Raji (cell line): ENCODE measurements around the gene EIF4G2.
A peak's percentile ranks its signal among the peaks of the same experiment; 100 is the strongest.

Source experiments
- POLR2A ChIP-seq: IDR thresholded peaks from 2 replicates; pipeline ENCODE4 v1.6.1; 2011; ENCODE audit warnings: low read depth, low read length, control low read depth; ENCODE audit not compliant: insufficient read depth

EIF4G2 gene

GRCh38 chr11:10808553-10809372 lies at the start of gene EIF4G2:
Gene EIF4G2 (minus strand): TSS chr11:10808926.
- peak; percentile 100 for TF ChIP-seq POLR2A

DNA sequence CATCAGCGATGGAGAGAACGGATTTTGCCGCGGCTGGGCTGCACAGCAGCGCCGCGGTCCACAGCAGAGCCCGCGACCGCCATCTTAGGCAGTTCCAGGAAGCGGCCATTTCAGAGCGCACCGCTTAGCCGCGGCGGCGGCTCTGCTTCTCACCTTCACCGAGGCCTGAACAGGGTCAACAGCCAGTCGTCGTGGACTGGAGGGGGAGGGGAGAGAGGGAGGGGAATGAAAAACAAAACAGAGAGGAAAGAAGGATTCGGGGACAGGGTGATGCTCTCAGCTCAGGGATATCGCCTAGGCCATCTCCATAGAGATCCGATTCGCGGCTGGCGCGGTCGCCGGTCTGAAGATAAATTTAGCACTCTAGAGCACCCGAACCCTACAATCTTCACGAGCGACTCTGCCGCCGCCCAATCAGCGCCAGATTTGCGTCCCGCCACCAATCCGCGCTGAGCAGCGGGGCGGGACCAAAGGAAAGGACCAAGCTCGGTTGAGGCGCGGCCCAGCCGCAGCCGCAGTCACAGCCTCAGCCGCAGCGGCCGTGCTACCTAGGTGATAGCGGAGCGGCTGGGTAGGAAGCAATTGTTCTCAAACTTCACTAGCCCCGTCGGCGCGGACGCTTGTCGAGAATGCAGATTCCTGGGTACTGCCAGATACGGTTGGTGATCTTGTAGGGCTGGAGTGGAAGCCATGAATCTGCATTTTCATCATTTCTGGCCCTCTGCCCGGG lies 49.1 kb upstream of the EIF4G2 start, which contains the start of gene ZBED5:
Gene ZBED5 (minus strand): TSS at position 345 of the 730 bp plus-strand sequence. CDS start 3,108 bp downstream, outside the sequence.
- peak; percentile 94 for TF ChIP-seq POLR2A

DNA sequence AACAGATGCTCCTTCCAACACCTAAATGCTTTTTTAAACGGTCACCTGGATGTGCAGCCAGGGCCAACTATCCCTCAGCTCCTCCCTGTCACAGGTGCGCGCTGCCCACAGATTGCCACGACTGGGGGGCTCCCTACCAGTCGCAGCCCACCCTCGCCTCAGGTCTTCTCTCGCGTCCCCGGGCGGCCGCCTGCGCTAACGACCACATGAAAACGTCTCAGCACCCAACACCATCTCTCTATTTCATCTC lies 48.7 kb upstream of the EIF4G2 start:
- no peak for TF ChIP-seq POLR2A

DNA sequence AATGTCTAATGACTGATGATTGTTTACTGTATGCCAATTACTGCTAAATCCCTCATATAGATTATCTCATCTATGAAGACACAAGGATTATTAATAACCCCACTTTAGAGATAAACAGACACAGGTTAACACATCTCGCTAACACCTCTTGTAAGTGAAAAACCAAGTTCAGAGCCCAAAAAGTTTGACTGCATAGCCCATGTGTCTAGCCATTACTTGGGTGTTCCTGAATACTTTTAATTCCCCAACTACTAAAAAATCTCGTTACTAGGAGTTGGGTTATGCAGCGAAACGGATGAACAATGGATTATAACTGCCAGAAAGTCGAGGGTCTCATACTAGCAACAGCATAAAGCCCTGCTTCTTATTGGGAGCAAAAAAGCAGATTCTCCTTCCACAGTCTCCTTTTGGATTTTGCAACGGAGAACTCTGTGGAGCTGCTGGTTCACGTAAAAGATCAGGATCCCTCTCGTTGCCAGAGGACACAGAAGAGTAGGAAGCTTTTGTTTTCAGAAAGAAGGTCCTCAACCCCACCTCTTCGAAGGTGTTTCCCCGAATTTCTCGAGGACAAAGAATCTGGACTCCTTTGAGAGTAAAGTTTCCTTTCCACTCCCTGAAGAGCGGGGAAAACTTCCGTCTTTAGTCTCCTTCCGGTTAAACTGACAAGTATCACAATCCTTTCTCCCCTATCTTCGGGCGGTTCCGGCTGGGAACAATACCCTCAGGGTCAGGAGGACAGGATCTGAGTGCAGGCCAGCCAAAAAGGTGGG lies 48.1 kb upstream of the EIF4G2 start:
- TF ChIP-seq POLR2A: no peak

- TF ChIP-seq POLR2A: no peak
Observed at GRCh38 chr11:10855295-10855694, 46.6 kb upstream of the EIF4G2 start.

DNA sequence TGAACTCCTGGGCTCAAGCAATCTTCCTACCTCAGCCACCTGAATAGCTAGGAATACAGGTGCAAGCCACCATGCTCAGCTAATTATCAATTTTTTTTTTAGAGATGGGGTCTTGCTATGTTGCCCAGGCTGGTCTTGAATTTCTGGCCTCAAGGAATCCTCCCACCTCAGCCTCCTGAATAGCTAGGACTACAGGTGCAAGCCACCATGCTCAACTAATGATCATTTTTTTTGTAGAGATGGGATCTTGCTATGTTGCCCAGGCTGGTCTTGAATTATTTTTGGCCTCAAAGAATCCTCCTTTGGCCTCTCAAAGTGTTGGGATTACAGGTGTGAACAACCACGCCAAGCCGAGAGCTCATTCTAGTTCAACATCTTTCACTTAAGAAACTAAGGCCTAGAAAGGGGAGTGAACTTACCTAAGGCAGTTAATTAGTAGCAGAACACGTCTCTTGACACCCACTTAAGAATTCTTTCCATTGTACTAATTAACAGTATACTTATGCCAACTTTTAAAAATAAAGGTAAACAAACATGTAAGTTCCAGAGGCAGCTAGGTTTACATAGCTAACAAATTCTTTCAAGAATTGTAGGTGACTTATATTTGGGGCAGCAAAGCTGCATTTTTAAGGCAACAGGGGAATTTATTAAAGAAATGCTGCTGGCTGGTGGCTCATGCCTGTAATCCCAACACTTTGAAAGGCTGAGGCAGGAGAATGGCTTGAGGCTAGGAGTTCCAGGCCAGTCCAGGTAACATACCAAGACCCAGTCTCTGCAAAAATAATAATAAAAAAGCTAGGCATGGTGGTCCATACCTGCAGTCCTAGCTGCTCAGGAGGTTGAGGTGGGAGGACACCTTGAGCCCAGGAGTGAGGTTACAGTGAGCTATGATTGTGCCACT lies 39.5 kb upstream of the EIF4G2 start:
- no peak for TF ChIP-seq POLR2A

DNA sequence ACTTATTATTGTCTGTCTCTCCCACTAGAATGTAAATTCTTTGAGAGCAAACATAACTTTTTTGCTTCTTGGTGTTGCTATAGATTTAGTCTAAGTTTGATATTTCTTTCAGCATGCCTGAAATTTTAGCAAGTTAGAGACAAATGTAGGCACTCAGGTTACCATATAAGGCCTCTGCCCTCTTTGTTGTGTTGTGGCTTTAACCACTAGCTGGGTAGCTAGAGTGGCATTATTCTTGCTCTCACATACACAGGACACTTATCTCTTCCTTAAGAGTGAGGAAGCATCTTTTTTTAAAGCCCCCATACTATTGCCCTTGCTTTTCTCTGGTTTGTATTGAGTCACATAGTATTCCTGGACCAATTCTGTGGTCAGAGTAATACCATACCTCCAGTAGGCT lies 37.9 kb upstream of the EIF4G2 start:
- no peak for TF ChIP-seq POLR2A

- TF ChIP-seq POLR2A: no peak
Observed at GRCh38 chr11:10845589-10845988, 36.9 kb upstream of the EIF4G2 start.

GRCh38 chr11:10844796-10845195 lies 36.1 kb upstream of the EIF4G2 start:
- no peak for TF ChIP-seq POLR2A

DNA sequence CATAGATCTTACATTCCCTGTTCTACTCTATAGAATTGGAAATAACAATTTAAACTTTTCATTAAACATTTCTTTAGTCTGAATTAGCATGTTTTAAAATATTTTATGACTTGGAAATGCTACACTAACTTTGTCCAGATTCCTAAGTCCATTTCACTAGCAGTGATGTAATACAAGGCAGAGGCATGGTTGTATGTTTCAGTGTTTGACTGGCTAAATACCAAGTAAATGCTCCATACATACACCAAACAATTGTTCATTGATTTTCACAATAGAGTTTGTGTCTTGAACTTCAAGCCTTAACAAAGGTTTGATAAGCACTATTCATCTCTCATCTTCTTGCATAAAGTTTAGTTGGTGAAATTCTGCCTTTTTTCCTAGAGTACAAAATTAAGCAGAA lies 35.6 kb upstream of the EIF4G2 start:
- no peak for TF ChIP-seq POLR2A

GRCh38 chr11:10838881-10839280 lies 30.2 kb upstream of the EIF4G2 start:
- no peak for TF ChIP-seq POLR2A

DNA sequence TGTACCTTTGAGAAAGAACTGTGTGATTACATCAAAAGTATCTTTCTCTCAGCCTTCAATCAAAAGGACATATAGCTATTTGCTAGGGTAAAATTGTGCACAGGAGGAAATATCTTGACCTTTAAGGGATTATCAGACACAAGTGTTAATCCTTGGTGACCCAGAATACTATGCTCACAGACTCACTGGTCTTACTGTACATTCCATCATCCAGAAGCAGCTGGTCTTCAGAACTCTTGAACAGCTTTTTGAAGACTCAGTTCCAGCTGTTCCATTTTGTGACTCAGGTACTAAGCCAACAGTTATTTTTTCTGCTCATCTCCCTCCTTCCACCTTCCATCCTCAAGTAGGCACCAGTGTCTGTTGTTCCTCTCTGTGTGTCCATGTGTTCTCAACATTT lies 29.4 kb upstream of the EIF4G2 start:
- TF ChIP-seq POLR2A: no peak

GRCh38 chr11:10829139-10829538 lies 20.4 kb upstream of the EIF4G2 start:
- no peak for TF ChIP-seq POLR2A

- no peak for TF ChIP-seq POLR2A
Observed at GRCh38 chr11:10828402-10828801, 19.7 kb upstream of the EIF4G2 start.

DNA sequence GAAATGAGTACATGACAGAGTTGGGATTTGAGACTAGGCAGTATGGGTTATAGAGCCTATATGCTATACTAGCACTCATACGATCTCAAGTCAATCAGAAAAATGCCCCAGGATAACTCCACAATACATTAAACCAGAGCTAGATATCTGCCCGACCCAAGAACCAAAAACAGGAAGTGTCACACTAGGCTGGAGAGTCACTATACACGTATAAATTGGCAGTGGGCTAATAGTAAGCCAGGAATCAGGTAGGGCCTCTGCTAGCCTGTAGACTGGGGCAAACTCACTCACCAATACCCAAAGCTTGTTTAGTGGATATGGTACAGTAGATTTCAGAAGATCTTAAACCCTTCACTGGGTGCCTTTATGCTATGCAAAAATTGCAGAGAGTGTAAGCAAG lies 16.2 kb upstream of the EIF4G2 start:
- TF ChIP-seq POLR2A: no peak

GRCh38 chr11:10823152-10823579 lies 14.4 kb upstream of the EIF4G2 start:
- TF ChIP-seq POLR2A: no peak
